ENCODE results near the gene PCBP3.

GRCh38 chr21:45923146-45923545 lies 279.6 kb downstream of the PCBP3 start:
- TF ChIP-seq CTCF (IDR thresholded peaks at IDR 0.05; ENCODE audit: extremely low read depth in 1 of 2, insufficient read depth in 1 of 2, low read depth in 1 of 2, low read length in 2 of 2) (peak; percentile 42 to 72), MAX (IDR thresholded peaks at IDR 0.05; ENCODE audit: insufficient read depth, insufficient read length) (no peak), POLR2A (IDR thresholded peaks at IDR 0.05; ENCODE audit: low read depth, low read length) (no peak), POLR2AphosphoS5 (IDR thresholded peaks at IDR 0.05; ENCODE audit: insufficient read depth, low read depth, low read length) (no peak), EZH2 (IDR thresholded peaks at IDR 0.05; ENCODE audit: borderline replicate concordance, low read depth, low read length, severe bottlenecking) (no peak)

All from endothelial cell of umbilical vein (primary cell).